Ammon's horn (tissue), 1 donor: ENCODE measurements around the gene PRR19.

Experiments used
- DNase-seq: peaks from one replicate; pipeline ENCODE4 v3.0.0-alpha.2; 2016; ENCODE audit warnings: low spot score

The PRR19 gene

DNA sequence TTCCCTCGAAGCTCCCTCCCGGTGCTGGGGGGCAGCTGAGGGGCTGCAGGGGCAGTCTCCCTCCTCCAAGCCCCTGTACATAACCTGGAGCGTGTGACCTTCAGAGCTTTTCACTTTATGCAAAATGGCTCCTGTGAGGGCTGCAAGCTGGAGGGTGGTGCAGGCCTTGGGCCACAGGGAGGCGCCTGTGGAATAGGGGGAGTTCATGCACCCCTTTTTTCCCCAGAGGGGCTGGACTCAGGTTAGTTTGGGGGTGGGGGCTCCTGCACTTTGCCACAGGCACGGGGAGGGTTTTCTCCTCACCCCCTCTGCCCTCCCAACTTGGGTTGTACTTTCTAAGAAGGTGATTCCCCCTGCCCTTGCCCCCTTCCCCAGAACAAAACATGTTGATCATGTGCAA is 6.6 kb upstream of the PRR19 start:
- DNase-seq: no peak

DNA sequence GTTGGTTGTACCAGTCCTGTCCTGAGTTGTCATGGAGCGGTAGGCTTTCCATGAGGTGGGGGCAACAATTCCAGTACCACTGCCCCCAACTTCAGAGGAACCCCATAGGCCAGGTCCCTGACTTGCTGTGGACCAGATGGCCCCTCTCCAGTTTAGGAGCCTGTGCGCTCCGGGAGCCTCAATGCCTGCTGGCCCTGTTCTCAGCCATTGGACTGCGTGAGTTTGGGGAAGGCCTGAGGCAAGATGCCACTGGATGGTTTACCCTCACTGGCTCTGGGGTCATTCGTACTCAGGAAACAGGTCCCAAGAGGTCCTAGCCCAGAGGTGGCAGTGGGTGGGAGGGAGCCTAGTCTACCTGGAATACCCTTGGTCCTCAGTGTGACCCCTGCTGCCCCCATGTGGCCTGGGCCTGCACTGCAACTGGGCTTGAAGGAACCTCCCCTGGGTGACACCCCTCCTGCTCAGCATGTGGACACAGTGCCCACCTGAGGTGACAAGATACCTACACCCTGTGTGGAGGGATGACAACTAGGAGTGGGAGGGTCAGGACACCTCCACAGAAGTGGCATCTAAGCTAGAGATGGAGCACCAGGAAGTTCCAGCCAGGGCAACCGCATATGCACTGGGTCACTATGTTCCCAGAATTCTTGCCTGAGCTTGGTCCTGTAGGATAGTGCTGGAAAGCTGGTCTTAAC is 6.0 kb upstream of the PRR19 start:
- peak; percentile 85 for DNase-seq

DNA sequence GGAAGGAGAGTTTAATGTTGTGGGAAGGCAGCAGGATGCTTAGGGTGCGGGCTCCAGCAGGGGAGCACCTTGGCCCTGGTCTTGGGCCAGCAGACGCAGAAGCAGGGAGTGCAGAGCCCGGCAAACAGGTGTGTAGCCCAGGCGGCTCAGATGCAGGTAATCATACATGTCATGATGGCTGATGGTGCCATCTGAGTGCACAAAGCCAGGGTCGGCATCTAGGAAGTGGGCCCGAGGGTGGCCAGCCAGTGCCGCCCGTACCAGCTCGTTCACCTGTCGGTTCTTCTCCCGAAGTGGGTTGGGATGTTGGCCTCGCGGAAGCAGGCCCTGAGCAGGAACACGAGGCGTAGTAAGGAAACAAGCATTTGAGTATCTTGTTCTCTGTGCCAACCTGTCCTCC is 4.9 kb upstream of the PRR19 start:
- DNase-seq: no peak

GRCh38 chr19:42303101-42303464 is 1.2 kb downstream of the PRR19 start:
- DNase-seq: no peak

DNA sequence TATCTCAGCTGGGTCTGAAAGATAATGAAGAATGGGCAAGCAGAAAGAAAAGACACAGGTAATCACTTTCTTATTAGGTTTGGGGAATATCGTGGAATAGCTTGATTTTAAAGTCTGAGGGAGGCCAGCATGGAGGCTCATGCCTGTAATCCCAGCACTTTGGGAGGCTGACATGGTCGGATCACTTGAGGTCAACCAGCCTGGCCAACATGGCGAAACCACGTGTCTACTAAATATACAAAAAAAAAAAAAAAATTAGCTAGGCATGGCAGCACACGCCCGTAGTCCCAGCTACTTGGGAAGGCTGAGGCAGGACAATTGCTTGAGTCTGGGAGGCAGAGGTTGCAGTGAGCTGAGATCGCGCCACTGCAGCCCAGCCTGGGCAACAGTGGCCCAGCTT is 1.9 kb downstream of the PRR19 start:
- no peak for DNase-seq

DNA sequence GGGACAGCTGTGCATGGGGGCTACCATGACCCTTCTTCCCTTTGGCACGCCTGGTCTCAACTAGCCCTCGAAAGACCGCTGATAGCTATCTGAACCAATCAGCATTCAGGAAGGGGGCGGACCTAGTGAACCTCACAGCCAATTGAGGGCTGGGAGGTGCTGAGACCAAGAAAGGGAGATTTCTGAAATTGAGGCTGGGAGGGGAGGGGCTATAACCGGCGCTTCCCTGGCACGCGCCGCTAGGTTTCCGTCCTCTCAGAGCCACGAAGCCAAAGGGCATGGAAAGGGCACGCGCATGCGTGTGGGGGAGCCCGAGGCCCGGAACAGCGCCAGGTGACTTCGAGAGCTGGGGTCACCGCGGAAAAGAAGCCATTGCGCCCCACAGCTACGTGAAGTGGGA is 4.7 kb downstream of the PRR19 start:
- no peak for DNase-seq

GRCh38 chr19:42309686-42310085 is 7.8 kb downstream of the PRR19 start:
- DNase-seq: no peak

- DNase-seq: no peak
Measured at GRCh38 chr19:42311657-42312056, 9.7 kb downstream of the PRR19 start.

DNA sequence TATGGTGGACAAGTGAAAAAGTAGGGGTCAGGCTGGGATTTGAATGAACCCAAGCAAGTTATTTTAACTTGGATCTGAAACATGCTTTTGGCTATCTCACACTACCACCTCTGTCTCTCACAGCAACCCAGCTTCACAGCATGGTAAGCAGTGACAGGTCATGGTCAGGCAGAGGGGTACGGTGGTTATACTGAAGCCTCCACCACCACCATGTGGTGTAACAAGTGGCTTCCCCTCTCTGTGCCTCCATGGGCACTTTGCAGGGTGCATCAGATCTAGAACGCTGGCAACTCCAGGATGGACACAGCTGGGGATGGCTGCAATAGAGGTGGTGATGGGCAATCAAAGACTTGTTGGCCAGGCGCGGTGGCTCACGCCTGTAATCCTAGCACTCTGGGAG is 10.4 kb downstream of the PRR19 start:
- no peak for DNase-seq

DNA sequence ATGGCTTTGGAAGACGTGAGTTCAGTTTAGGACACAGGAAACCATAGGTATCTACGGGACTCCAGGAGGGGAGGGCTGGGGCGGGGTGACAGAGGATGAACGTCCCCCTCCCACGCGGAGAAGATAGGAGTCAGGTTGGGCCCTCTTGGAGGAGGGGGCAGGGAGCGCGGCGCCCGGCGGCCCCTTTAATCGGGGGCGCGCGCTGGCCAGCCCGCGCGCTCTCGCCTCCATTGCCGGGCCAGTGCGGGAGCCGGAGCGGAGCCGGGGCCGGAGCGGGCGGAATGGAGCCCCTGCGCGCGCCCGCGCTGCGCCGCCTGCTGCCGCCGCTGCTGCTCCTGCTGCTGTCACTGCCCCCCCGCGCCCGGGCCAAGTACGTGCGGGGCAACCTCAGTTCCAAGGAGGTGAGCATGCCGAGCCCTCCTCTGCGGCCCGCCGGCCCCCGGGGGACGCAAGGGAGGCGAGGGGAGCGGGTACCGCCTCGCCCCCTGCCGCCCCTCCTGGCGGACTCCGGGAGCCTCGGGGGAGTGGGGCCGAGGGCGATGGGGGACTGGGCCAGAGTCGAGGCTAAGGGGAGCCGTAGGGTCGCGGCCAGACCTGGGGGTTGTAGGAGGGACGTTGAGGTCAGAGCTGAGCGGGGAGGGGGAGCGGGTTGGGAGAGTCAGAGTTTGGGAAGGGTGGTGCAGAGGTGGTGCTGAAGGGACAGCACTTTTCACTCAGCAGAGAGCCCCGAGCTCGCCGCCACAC is 11.3 kb downstream of the PRR19 start, which contains the start of gene TMEM145:
Gene TMEM145, plus strand, starts transcription at position 214 of the 744 bp plus-strand sequence. Its CDS starts 68 bp downstream, at position 282.
- peak; percentile 55 for DNase-seq

- DNase-seq: no peak
Measured at GRCh38 chr19:42313840-42314755, 12.2 kb downstream of the PRR19 start.

DNA sequence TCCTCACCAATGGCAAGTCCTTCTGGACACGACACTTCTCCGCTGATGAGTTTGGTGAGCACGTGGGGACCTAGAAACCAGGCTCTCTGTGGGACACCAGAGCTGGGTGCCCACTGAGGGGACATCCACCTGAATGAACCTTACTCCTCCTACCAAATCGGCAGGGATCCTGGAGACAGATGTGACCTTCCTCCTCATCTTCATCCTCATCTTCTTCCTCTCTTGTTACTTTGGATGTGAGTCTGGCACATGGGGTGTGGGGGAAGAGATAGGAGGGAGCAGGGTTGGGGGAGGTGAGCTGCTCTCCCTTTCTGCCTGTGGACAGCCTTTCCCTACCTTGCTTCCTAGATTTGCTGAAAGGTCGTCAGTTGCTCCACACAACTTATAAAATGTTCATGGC is 13.1 kb downstream of the PRR19 start:
- no peak for DNase-seq

GRCh38 chr19:42316223-42317211 is 14.6 kb downstream of the PRR19 start:
- DNase-seq: no peak

- no peak for DNase-seq
Measured at GRCh38 chr19:42317535-42317934, 15.6 kb downstream of the PRR19 start.

- DNase-seq: no peak
Measured at GRCh38 chr19:42322305-42322704, 20.4 kb downstream of the PRR19 start.

GRCh38 chr19:42323473-42323851 is 21.5 kb downstream of the PRR19 start:
- DNase-seq: no peak

DNA sequence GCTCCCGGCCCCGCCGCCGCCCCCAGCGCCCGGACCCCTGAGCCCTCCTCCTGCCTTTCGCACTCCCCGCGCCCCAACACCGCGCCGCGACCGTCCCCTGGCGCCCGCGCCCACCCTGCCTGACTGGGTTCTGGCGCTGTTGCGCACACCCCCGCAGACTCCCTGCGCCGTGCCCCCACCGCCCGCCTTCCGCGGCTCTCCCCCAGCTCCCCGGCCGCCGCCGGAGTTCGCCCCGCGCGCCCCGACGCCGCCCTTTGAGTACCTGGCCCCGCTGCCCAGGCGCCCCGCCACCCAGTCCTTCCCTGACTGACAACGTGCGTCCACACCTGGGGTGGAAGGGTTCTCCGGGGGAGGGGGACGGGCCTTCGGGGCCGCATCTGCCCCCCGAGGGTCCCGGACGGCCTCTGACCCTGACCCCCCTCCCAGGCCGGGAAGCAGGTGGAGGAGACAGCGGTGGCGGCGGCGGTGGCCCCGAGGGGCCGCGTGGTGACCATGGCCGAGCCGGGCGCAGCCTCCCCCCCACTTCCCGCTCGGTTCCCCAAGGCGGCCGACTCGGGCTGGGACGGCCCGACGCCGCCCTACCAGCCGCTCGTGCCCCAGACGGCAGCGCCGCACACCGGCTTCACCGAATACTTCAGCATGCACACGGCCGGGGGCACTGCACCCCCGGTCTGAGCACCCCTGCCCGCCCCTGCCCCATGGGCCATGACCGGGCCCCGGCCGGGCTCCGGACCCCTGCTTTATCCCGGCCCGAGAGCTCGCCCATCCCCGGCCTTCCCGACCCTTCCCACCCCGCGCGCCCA is 22.1 kb downstream of the PRR19 start:
- no peak for DNase-seq

GRCh38 chr19:42324655-42325307 is 22.8 kb downstream of the PRR19 start:
- no peak for DNase-seq

- peak; percentile 98 for DNase-seq
Measured at GRCh38 chr19:42325308-42325895, 23.5 kb downstream of the PRR19 start, which contains the start of gene MEGF8. MEGF8 (plus strand) TSS chr19:42325635; CDS start chr19:42326244, 609 bp downstream.
